ENCODE results near the gene DLG1. TPM values are rescaled to one million over a fixed set of nuclear protein-coding genes. Genes with fewer than 3 reads are reported as not detected.

DLG1 gene
- total RNA-seq, 6 donors from 2014 or later = 49.3 to 102 (median 63.2) TPM

- DNase-seq (no peak), ATAC-seq (ENCODE audit: low FRiP score in 2 of 2) (no peak)
- Histone ChIP-seq H3K9me3 (peaks cover 0 to 4% (median 0%) of the 10 kb centered on the region in 4 donors), H3K27ac (no peak overlapping the region), H3K4me1 (peaks cover 0 to 3% (median 1%) of the 10 kb centered on the region in 4 donors), H3K27me3 (no peaks in the 10 kb centered on the region), H3K36me3 (peaks cover 0 to 10% (median 0%) of the 10 kb centered on the region in 4 donors), H3K4me3 (no peak overlapping the region)
- WGBS, 2 donors = 94 to 99% methylated on average over 4 of the region's 4 CpGs
- TF ChIP-seq POLR2A (IDR thresholded peaks at IDR 0.05) (no peak), EP300 (IDR thresholded peaks at IDR 0.05) (no peak), POLR2AphosphoS5 (IDR thresholded peaks at IDR 0.05) (no peak), CTCF (IDR thresholded peaks at IDR 0.05) (no peak)
These were observed 62.0 kb downstream of the DLG1 start for GRCh38 chr3:197236362-197236761.

- H3K27me3 ChIP-seq = no peaks in the 10 kb centered on the region
- TF ChIP-seq CTCF (IDR thresholded peaks at IDR 0.05) = no peak
- TF ChIP-seq EP300 (IDR thresholded peaks at IDR 0.05) = no peak
- no peak for TF ChIP-seq POLR2AphosphoS5 (IDR thresholded peaks at IDR 0.05)
- TF ChIP-seq POLR2A (IDR thresholded peaks at IDR 0.05) = no peak
- 57 to 67% methylated on average over 4 of the region's 4 CpGs for WGBS, 2 donors
- H3K4me1 ChIP-seq = peaks cover 0 to 3% (median 1%) of the 10 kb centered on the region in 4 donors
- no peaks in the 10 kb centered on the region for H3K9me3 ChIP-seq
- H3K27ac ChIP-seq = no peak overlapping the region
- ATAC-seq (ENCODE audit: low FRiP score in 2 of 2) (no peak), DNase-seq (no peak)
- peaks cover 0 to 10% (median 0%) of the 10 kb centered on the region in 4 donors for H3K36me3 ChIP-seq
- no peak overlapping the region for H3K4me3 ChIP-seq
These were observed 63.2 kb downstream of the DLG1 start for GRCh38 chr3:197234947-197235914.

- 93 to 99% methylated on average over 7 of the region's 7 CpGs for WGBS, 2 donors
- TF ChIP-seq POLR2AphosphoS5 (IDR thresholded peaks at IDR 0.05) = no peak
- no peak for TF ChIP-seq POLR2A (IDR thresholded peaks at IDR 0.05)
- no peak for TF ChIP-seq EP300 (IDR thresholded peaks at IDR 0.05)
- TF ChIP-seq CTCF (IDR thresholded peaks at IDR 0.05) = no peak
- H3K9me3 ChIP-seq = no peaks in the 10 kb centered on the region
- no peak overlapping the region for H3K27ac ChIP-seq
- no peaks in the 10 kb centered on the region for H3K27me3 ChIP-seq
- ATAC-seq (ENCODE audit: low FRiP score in 2 of 2) (no peak), DNase-seq (no peak)
- peaks cover 0 to 10% (median 0%) of the 10 kb centered on the region in 4 donors for H3K36me3 ChIP-seq
- H3K4me1 ChIP-seq = peaks cover 3 to 11% (median 9%) of the 10 kb centered on the region in 4 donors
- no peak overlapping the region for H3K4me3 ChIP-seq
These were observed 67.1 kb downstream of the DLG1 start for GRCh38 chr3:197231321-197231720.

GRCh38 chr3:197229836-197230235, 68.6 kb downstream of the DLG1 start:
- DNase-seq (no peak), ATAC-seq (ENCODE audit: low FRiP score in 2 of 2) (no peak)
- no peaks in the 10 kb centered on the region for H3K27me3 ChIP-seq
- WGBS, 2 donors = 70 to 89% methylated on average over 3 of the region's 3 CpGs
- H3K9me3 ChIP-seq = no peaks in the 10 kb centered on the region
- no peak overlapping the region for H3K27ac ChIP-seq
- H3K4me3 ChIP-seq = no peak overlapping the region
- no peaks in the 10 kb centered on the region for H3K36me3 ChIP-seq
- TF ChIP-seq CTCF (IDR thresholded peaks at IDR 0.05) = no peak
- TF ChIP-seq POLR2AphosphoS5 (IDR thresholded peaks at IDR 0.05) = no peak
- TF ChIP-seq POLR2A (IDR thresholded peaks at IDR 0.05) = no peak
- no peak for TF ChIP-seq EP300 (IDR thresholded peaks at IDR 0.05)
- H3K4me1 ChIP-seq = peaks cover 3 to 11% (median 9%) of the 10 kb centered on the region in 4 donors
